HUES64 (cell line): ENCODE measurements around the gene SCAMP5.

Source experiments
- H3K27ac ChIP-seq: 2 replicates; pipeline ENCODE4 v1.7.0; 2013; ENCODE audit warnings: low read depth, low read length, inconsistent platforms
- H3K27me3 ChIP-seq: 2 replicates; pipeline ENCODE4 v1.6.1; 2013; ENCODE audit warnings: mild to moderate bottlenecking, low read length; ENCODE audit not compliant: insufficient read depth
- H3K36me3 ChIP-seq: 2 replicates; pipeline ENCODE4 v1.6.1; 2013; ENCODE audit warnings: mild to moderate bottlenecking, low read length; ENCODE audit not compliant: insufficient read depth
- H3K4me1 ChIP-seq: 2 replicates; pipeline ENCODE4 v1.6.1; 2013; ENCODE audit warnings: mild to moderate bottlenecking, low read length, moderate library complexity; ENCODE audit not compliant: insufficient read depth
- H3K4me3 ChIP-seq: 2 replicates; pipeline ENCODE4 v1.5.1; 2013; ENCODE audit warnings: mild to moderate bottlenecking, low read length, moderate library complexity
- H3K9ac ChIP-seq: 2 replicates; pipeline ENCODE4 v1.6.1; 2013; ENCODE audit warnings: mild to moderate bottlenecking, low read depth, low read length
- H3K9me3 ChIP-seq: 2 replicates; pipeline ENCODE4 v1.6.1; 2013; ENCODE audit warnings: low read depth, low read length; ENCODE audit not compliant: insufficient read depth
- WGBS: fragments of 150-250, 120-280 bp; methylation state at CpG from one replicate; pipeline ENCODE4 v1.1.7; 2013; ENCODE audit warnings: missing lambda C conversion rate; 5-methylcytosine and 5-hydroxymethylcytosine counted together

The SCAMP5 gene

DNA sequence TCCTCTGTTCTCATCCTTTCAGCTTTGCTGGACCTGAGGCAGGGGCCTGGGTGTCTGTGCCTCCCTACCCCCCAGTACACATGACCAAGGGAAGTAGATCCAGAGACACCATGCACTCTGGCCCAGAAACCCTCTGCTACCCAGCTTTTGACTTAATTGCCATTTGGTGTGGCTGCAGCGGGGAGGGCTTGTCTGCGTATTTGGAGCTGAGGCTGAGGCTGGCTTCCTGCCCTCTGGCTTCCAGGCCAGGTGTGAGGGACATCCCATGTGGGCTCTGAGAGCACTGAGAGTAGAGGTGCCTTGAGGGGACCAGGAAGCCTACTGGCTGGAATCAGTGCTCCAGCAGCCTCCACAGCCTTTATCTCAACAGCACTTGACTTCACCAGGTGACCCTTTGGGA is 54.9 kb downstream of the SCAMP5 start:
- H3K4me1 ChIP-seq = peaks cover 13% of the 10 kb centered on the region; the same call in 1 of the 2 replicates
- WGBS = 98% methylated on average over 2 of the region's 2 CpGs
- no peaks in the 10 kb centered on the region for H3K9me3 ChIP-seq
- 0 out of 2 replicates have a peak, but pooled peaks cover 7% of the 10 kb centered on the region for H3K36me3 ChIP-seq
- H3K27me3 ChIP-seq = no peaks in the 10 kb centered on the region
- no peak overlapping the region for H3K27ac ChIP-seq
- no peak overlapping the region for H3K9ac ChIP-seq
- H3K4me3 ChIP-seq = no peak overlapping the region

GRCh38 chr15:75051191-75051608 is 55.8 kb downstream of the SCAMP5 start:
- H3K27ac ChIP-seq = no peak overlapping the region
- peaks cover 13% of the 10 kb centered on the region; the same call in 1 of the 2 replicates for H3K4me1 ChIP-seq
- H3K9ac ChIP-seq = no peak overlapping the region
- no peaks in the 10 kb centered on the region for H3K27me3 ChIP-seq
- WGBS = 98% methylated on average over 6 of the region's 6 CpGs
- 0 out of 2 replicates have a peak, but pooled peaks cover 7% of the 10 kb centered on the region for H3K36me3 ChIP-seq
- no peaks in the 10 kb centered on the region for H3K9me3 ChIP-seq
- H3K4me3 ChIP-seq = no peak overlapping the region

GRCh38 chr15:75051711-75052110 is 56.3 kb downstream of the SCAMP5 start:
- 92% methylated on average over 4 of the region's 4 CpGs for WGBS
- no peak overlapping the region for H3K4me3 ChIP-seq
- H3K4me1 ChIP-seq = peaks cover 12% of the 10 kb centered on the region; the same call in 1 of the 2 replicates
- no peak overlapping the region for H3K9ac ChIP-seq
- H3K27ac ChIP-seq = no peak overlapping the region
- H3K36me3 ChIP-seq = 0 out of 2 replicates have a peak, but pooled peaks cover 7% of the 10 kb centered on the region
- no peaks in the 10 kb centered on the region for H3K27me3 ChIP-seq
- H3K9me3 ChIP-seq = no peaks in the 10 kb centered on the region

DNA sequence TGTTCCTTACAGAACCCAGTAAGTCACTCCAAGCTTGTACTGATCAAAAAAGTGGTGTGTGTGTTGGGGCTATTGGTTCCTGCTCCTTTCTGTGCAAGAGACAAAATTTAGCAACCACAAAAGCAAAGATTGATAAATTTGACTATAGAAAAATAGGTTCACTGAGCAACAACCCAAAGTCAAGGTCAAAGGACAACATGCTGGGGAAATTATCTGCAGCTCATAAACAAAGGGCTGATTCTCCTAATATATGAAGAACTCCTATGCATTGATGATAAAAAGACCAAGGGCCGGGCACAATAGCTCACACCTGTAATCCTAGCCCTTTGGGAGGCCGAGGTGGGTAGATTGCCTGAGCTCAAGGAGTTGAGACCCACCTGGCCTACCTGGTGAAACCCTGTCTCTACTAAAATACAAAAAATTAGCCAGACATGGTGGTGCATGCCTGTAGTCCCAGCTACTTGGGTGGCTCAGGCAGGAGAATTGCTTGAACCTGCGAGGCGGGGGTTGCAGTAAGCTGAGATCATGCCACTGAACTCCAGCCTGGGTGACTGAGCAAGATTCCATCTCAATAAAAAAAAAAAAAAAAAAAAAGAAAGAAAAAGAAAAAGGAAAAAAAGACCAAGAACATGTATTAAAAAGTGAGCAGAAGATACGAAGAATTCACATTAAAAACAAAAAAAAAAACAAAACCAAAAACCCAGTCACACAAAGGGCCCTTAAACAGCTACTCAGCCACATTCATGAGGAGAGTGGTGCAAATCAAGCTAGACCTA is 57.8 kb downstream of the SCAMP5 start:
- WGBS = 95% methylated on average over 4 of the region's 5 CpGs
- peaks cover 8% of the 10 kb centered on the region; the same call in 1 of the 2 replicates for H3K4me1 ChIP-seq
- H3K27ac ChIP-seq = no peak overlapping the region
- H3K36me3 ChIP-seq = 0 out of 2 replicates have a peak, but pooled peaks cover 7% of the 10 kb centered on the region
- H3K4me3 ChIP-seq = no peak overlapping the region
- H3K27me3 ChIP-seq = no peaks in the 10 kb centered on the region
- no peak overlapping the region for H3K9ac ChIP-seq
- no peaks in the 10 kb centered on the region for H3K9me3 ChIP-seq

DNA sequence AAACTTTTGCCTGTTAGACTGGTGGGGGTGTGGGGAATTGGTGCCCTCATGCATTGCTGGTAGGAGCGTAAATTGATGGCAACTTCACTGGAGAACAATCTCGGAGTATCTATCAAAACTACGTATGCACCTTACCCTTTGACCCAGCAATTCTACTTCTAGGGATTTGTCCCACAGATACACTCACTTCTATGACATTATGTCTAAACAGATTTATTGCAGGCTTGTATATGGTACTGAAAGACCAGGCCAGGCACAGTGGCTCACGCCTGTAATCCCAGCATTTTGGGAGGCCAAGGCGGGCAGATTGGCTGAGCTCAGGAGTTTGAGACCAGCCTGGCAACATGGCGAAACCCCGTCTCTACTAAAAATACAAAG is 58.4 kb downstream of the SCAMP5 start:
- Histone ChIP-seq H3K36me3 (0 out of 2 replicates have a peak, but pooled peaks cover 4% of the 10 kb centered on the region), H3K27me3 (no peaks in the 10 kb centered on the region), H3K27ac (no peak overlapping the region), H3K4me1 (peaks cover 10% of the 10 kb centered on the region; the same call in 1 of the 2 replicates), H3K9me3 (no peaks in the 10 kb centered on the region), H3K9ac (no peak overlapping the region), H3K4me3 (no peak overlapping the region)
- 95% methylated on average over 7 of the region's 7 CpGs for WGBS

DNA sequence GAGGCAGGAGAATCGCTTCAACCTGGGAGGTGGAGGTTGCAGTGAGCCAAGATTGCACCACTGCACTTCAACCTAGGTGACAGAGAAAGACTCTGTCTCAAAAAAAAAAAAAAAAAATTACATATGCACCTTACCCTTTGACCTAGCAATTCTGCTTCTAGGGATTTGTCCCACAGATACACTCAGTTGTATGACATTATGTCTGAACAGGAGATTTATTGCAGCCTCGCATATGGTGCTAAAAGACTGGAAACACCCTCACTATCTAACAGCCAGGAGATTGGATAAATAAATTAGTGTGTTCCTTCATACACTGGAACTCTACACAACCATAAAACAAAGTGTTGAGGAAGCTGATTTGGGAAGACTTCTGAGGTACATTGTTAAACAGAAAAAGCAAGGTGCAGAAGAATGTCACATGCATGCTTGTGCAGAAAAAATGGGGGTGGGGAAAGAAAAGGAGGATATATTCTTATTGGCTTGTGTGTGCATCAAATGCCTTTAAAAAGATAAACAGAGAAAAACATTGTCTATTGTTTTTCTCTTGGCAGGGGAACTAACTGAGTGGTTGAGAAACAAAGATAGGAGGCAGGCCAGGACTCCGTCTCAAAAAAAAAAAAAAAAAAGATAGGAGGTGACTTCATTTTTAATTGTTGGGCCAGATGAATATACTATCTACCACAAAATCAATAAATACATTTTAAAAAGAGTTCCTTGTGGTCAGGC is 59.0 kb downstream of the SCAMP5 start:
- Histone ChIP-seq H3K9me3 (no peaks in the 10 kb centered on the region), H3K9ac (no peak overlapping the region), H3K36me3 (no peaks in the 10 kb centered on the region), H3K4me1 (peaks cover 10% of the 10 kb centered on the region; the same call in 1 of the 2 replicates), H3K4me3 (no peak overlapping the region), H3K27ac (no peak overlapping the region), H3K27me3 (no peaks in the 10 kb centered on the region)
- WGBS = 87% methylated on average over 1 of the region's 3 CpGs

GRCh38 chr15:75056036-75056435 is 60.7 kb downstream of the SCAMP5 start:
- no peak overlapping the region for H3K27ac ChIP-seq
- no peak overlapping the region for H3K9ac ChIP-seq
- no peaks in the 10 kb centered on the region for H3K36me3 ChIP-seq
- peaks cover 12% of the 10 kb centered on the region; the same call in 1 of the 2 replicates for H3K4me1 ChIP-seq
- 92% methylated on average over 7 of the region's 7 CpGs for WGBS
- H3K9me3 ChIP-seq = no peaks in the 10 kb centered on the region
- no peaks in the 10 kb centered on the region for H3K27me3 ChIP-seq
- H3K4me3 ChIP-seq = no peak overlapping the region

DNA sequence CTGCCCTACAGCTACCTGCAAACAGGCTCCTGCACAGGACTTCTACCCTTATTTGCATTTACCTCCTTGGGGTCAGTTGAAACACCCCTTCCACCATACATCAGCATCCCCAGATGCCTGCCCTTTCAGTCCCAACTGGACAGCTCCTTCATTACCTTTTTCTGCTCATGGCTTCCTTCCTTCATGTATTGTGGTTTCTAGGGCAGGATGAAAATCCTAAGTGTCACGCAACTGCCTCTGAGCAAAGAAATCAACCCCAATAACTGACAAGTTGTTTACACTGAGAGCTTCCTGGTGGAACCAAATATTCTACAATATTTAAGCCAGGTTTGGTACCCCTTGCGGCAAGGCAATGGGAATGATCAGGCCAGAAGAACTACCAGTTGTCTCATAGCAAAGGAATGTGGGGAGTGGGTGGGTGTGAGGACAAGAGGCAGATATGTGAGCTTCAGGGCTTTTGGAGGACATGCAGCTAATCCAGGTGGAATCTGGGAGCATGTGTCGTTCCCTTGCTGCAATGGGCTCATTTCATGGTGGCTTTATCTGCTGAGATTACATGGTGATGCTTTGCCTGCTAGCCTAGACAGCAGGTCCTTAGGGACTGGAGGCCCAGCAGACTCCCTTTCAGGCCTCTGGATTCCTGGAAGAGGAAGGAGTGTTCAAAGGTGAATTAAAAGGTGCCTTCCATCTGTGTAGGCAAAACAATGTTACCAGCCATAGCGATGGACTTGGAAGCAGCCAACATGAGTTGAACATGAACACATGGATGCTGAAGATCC is 63.0 kb downstream of the SCAMP5 start:
- Histone ChIP-seq H3K9me3 (no peaks in the 10 kb centered on the region), H3K4me1 (peaks cover 17% of the 10 kb centered on the region; the same call in 1 of the 2 replicates), H3K36me3 (no peaks in the 10 kb centered on the region), H3K9ac (no peak overlapping the region), H3K27me3 (no peaks in the 10 kb centered on the region), H3K4me3 (no peak overlapping the region), H3K27ac (no peak overlapping the region)
- WGBS = 88% methylated on average over 4 of the region's 4 CpGs

GRCh38 chr15:75059607-75060006 is 64.2 kb downstream of the SCAMP5 start:
- Histone ChIP-seq H3K27me3 (no peaks in the 10 kb centered on the region), H3K9ac (no peak overlapping the region), H3K9me3 (no peaks in the 10 kb centered on the region), H3K4me3 (no peak overlapping the region), H3K4me1 (peaks cover 13% of the 10 kb centered on the region; the same call in 1 of the 2 replicates), H3K27ac (no peak overlapping the region), H3K36me3 (no peaks in the 10 kb centered on the region)
- 85% methylated on average over 5 of the region's 5 CpGs for WGBS

GRCh38 chr15:75061272-75061671 is 65.9 kb downstream of the SCAMP5 start:
- Histone ChIP-seq H3K9ac (peak overlapping the region; percentile 20; the same call in 1 of the 2 replicates), H3K9me3 (0 out of 2 replicates have a peak, but pooled peaks cover 2% of the 10 kb centered on the region), H3K4me1 (peaks cover 13% of the 10 kb centered on the region; the same call in 1 of the 2 replicates), H3K4me3 (no peak overlapping the region), H3K27me3 (no peaks in the 10 kb centered on the region), H3K36me3 (no peaks in the 10 kb centered on the region), H3K27ac (no peak overlapping the region)
